ENCODE measurements around the gene SRPK3.

DNA sequence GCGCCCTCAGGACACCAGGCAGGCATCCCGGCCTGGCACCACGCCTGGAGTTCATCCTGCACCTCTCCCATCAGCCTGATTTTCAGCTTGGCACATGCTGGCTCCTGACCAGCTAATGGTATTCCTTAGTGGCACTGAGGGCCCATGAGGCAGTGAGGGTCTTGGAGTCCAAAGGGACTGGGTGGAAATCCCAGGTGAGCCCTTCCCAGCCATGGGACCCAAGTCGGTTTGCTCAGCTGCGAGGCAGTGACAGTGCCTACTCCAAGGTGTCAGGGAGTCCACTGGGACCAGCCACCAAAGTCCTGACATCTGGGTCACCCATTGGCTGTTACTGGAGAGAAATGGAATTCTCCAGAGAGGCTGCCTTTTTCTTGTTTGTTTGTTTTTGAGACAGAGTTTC is 18.5 kb downstream of the SRPK3 start:
- TF ChIP-seq POLR2A (IDR thresholded peaks at IDR 0.05; ENCODE audit: low read depth, low read length): no peak
- no peak for TF ChIP-seq EZH2 (IDR thresholded peaks at IDR 0.05; ENCODE audit: borderline replicate concordance, low read depth, low read length, severe bottlenecking)
- TF ChIP-seq, protein P1, sequence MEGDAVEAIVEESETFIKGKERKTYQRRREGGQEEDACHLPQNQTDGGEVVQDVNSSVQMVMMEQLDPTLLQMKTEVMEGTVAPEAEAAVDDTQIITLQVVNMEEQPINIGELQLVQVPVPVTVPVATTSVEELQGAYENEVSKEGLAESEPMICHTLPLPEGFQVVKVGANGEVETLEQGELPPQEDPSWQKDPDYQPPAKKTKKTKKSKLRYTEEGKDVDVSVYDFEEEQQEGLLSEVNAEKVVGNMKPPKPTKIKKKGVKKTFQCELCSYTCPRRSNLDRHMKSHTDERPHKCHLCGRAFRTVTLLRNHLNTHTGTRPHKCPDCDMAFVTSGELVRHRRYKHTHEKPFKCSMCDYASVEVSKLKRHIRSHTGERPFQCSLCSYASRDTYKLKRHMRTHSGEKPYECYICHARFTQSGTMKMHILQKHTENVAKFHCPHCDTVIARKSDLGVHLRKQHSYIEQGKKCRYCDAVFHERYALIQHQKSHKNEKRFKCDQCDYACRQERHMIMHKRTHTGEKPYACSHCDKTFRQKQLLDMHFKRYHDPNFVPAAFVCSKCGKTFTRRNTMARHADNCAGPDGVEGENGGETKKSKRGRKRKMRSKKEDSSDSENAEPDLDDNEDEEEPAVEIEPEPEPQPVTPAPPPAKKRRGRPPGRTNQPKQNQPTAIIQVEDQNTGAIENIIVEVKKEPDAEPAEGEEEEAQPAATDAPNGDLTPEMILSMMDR (IDR thresholded peaks at IDR 0.05; ENCODE audit: extremely low read depth in 1 of 2, insufficient read depth in 1 of 2, low read depth in 1 of 2, low read length in 2 of 2): no peak

Measured in endothelial cell of umbilical vein (primary cell).